H9 (cell line): Measurements from ENCODE around the gene HHIP. TPM values are rescaled to one million over a fixed set of nuclear protein-coding genes. Genes with fewer than 3 reads are reported as not detected.

Experiments used
- DNase-seq: peaks from one replicate; pipeline ENCODE4 v3.0.0-alpha.2; 2017
- H2AFZ ChIP-seq: one replicate; pipeline ENCODE4 v1.6.1; 2013; ENCODE audit warnings: mild to moderate bottlenecking, low read length, control low read depth, moderate library complexity
- H2AK5ac ChIP-seq: 2 replicates; pipeline ENCODE4 v1.6.1; 2013; ENCODE audit warnings: low read length, control low read depth, mixed read lengths; ENCODE audit not compliant: insufficient read length
- H2BK120ac ChIP-seq: one replicate; pipeline ENCODE4 v1.6.1; 2013; ENCODE audit warnings: low read depth, mild to moderate bottlenecking, low read length, control low read depth, inconsistent platforms; ENCODE audit not compliant: poor library complexity, severe bottlenecking
- H2BK12ac ChIP-seq: 2 replicates; pipeline ENCODE4 v1.6.1; 2013; ENCODE audit warnings: low read length, control low read depth, mixed read lengths, low read depth; ENCODE audit not compliant: insufficient read length
- H2BK15ac ChIP-seq: 2 replicates; pipeline ENCODE4 v1.6.1; 2013; ENCODE audit warnings: low read depth, low read length, control low read depth
- H2BK20ac ChIP-seq: one replicate; pipeline ENCODE4 v1.6.1; 2013; ENCODE audit warnings: low read depth, mild to moderate bottlenecking, low read length, control low read depth, inconsistent platforms; ENCODE audit not compliant: poor library complexity, severe bottlenecking
- H2BK5ac ChIP-seq: 2 replicates; pipeline ENCODE4 v1.6.1; 2013; ENCODE audit warnings: low read length, control low read depth, mixed read lengths; ENCODE audit not compliant: insufficient read length
- H3K14ac ChIP-seq: 2 replicates; pipeline ENCODE4 v1.6.1; 2013; ENCODE audit warnings: low read length, control low read depth; ENCODE audit not compliant: insufficient read depth
- H3K18ac ChIP-seq: 2 replicates; pipeline ENCODE4 v1.6.1; 2013; ENCODE audit warnings: low read depth, mild to moderate bottlenecking, mixed read lengths, low read length, control low read depth; ENCODE audit not compliant: insufficient read length
- H3K23ac ChIP-seq: 2 replicates; pipeline ENCODE4 v1.6.1; 2013; ENCODE audit warnings: low read length, control low read depth, mixed read lengths, low read depth; ENCODE audit not compliant: insufficient read length
- H3K23me2 ChIP-seq: 2 replicates; pipeline ENCODE4 v1.6.1; 2013; ENCODE audit warnings: low read depth, mild to moderate bottlenecking, mixed read lengths, low read length, control low read depth; ENCODE audit not compliant: insufficient read length, poor library complexity, severe bottlenecking
- H3K27ac ChIP-seq: 2 replicates; pipeline ENCODE4 v1.5.1; 2013; ENCODE audit warnings: low read length, control low read depth, mixed read lengths, low read depth; ENCODE audit not compliant: insufficient read length
- H3K27me3 ChIP-seq: 2 replicates; pipeline ENCODE4 v1.6.1; 2013; ENCODE audit warnings: low read length, control low read depth, inconsistent platforms; ENCODE audit not compliant: insufficient read depth
- H3K4ac ChIP-seq: 2 replicates; pipeline ENCODE4 v1.6.1; 2013; ENCODE audit warnings: low read depth, mild to moderate bottlenecking, control low read depth, inconsistent platforms, low read length, moderate library complexity
- H3K4me1 ChIP-seq: 2 replicates; pipeline ENCODE4 v1.6.1; 2013; ENCODE audit warnings: low read length, control low read depth, inconsistent platforms; ENCODE audit not compliant: insufficient read depth
- H3K4me2 ChIP-seq: 2 replicates; pipeline ENCODE4 v1.6.1; 2013; ENCODE audit warnings: low read length, control low read depth, mixed read lengths; ENCODE audit not compliant: insufficient read length, insufficient read depth
- H3K56ac ChIP-seq: 2 replicates; pipeline ENCODE4 v1.6.1; 2013; ENCODE audit warnings: low read depth, mild to moderate bottlenecking, mixed read lengths, low read length, control low read depth; ENCODE audit not compliant: insufficient read length
- H3K79me1 ChIP-seq: 2 replicates; pipeline ENCODE4 v1.6.1; 2013; ENCODE audit warnings: low read depth, mild to moderate bottlenecking, moderate library complexity, low read length, control low read depth, inconsistent platforms; ENCODE audit not compliant: insufficient read depth, poor library complexity, severe bottlenecking
- H3K79me2 ChIP-seq: 2 replicates; pipeline ENCODE4 v1.6.1; 2013; ENCODE audit warnings: low read length, control low read depth, inconsistent platforms; ENCODE audit not compliant: insufficient read depth
- H3K9ac ChIP-seq: 2 replicates; pipeline ENCODE4 v1.6.1; 2013; ENCODE audit warnings: low read length, control low read depth, mixed read lengths; ENCODE audit not compliant: insufficient read length; ENCODE audit errors: extremely low read depth
- H3K9me3 ChIP-seq: one replicate; pipeline ENCODE4 v1.6.1; 2013; ENCODE audit warnings: low read depth, low read length, inconsistent platforms; ENCODE audit not compliant: control insufficient read depth
- H3T11ph ChIP-seq: one replicate; pipeline ENCODE4 v1.6.1; 2013; ENCODE audit warnings: mild to moderate bottlenecking, low read length, control low read depth, inconsistent platforms
- H4K20me1 ChIP-seq: one replicate; pipeline ENCODE4 v1.6.1; 2013; ENCODE audit not compliant: control insufficient read depth, insufficient read length, insufficient read depth
- H4K5ac ChIP-seq: 2 replicates; pipeline ENCODE4 v1.6.1; 2013; ENCODE audit warnings: low read depth, mild to moderate bottlenecking, mixed read lengths, low read length, control low read depth; ENCODE audit not compliant: insufficient read length
- H4K8ac ChIP-seq: replicated peaks from 2 replicates; pipeline ENCODE4 v1.6.1; 2013; ENCODE audit warnings: low read length, control low read depth, mixed read lengths, low read depth; ENCODE audit not compliant: insufficient read length
- H4K91ac ChIP-seq: 2 replicates; pipeline ENCODE4 v1.6.1; 2013; ENCODE audit warnings: low read depth, mild to moderate bottlenecking, moderate library complexity, mixed read lengths, low read length, control low read depth; ENCODE audit not compliant: insufficient read length
- H3K27ac Mint-ChIP-seq, 3 experiments: 2 replicates in 2 of 3; 3 replicates in 1 of 3; pipeline ENCODE4 v1.8.0; 2020 to 2021; ENCODE audit warnings: mixed read lengths in 3 of 3, mild to moderate bottlenecking in 1 of 3, moderate library complexity in 1 of 3
- H3K27me3 Mint-ChIP-seq: 2 replicates; pipeline ENCODE4 v1.8.0; 2021; ENCODE audit warnings: low read depth, mild to moderate bottlenecking, moderate library complexity, mixed read lengths
- H3K36me3 Mint-ChIP-seq, 3 experiments: 2 replicates in 2 of 3; 3 replicates in 1 of 3; pipeline ENCODE4 v1.8.0; 2020 to 2021; ENCODE audit warnings: low read depth in 3 of 3, mixed read lengths in 3 of 3; ENCODE audit not compliant: insufficient read depth in 1 of 3
- H3K4me1 Mint-ChIP-seq, 2 experiments: 2 replicates each; pipeline ENCODE4 v1.8.0; 2020; ENCODE audit warnings: mixed read lengths in 2 of 2
- H3K4me3 Mint-ChIP-seq, 2 experiments: 2 replicates in 1 of 2; 3 replicates in 1 of 2; pipeline ENCODE4 v1.8.0; 2020 to 2021; ENCODE audit warnings: mild to moderate bottlenecking in 2 of 2, mixed read lengths in 2 of 2, moderate library complexity in 1 of 2
- H3K9me3 Mint-ChIP-seq, 2 experiments: 2 replicates in 1 of 2; 3 replicates in 1 of 2; pipeline ENCODE4 v1.8.0; 2020; ENCODE audit warnings: mild to moderate bottlenecking in 2 of 2, mixed read lengths in 2 of 2, moderate library complexity in 1 of 2
- WGBS: extraction: QIAGEN DNeasy Blood & Tissue Kit; methylation state at CpG from one replicate; pipeline ENCODE4 v1.1.7; 2013; ENCODE audit warnings: missing lambda C conversion rate, low lambda C conversion rate, mixed read lengths; ENCODE audit not compliant: insufficient read length; ENCODE audit errors: extremely low coverage; 5-methylcytosine and 5-hydroxymethylcytosine counted together
- total RNA-seq: library from RNA; stranded (reverse); gene quantifications from 2 replicates; pipeline ENCODE4 v1.2.1, GENCODE V29; 2021
- TF ChIP-seq, protein P1 (sequence below): fragments of 200-600 bp; sonication (generic); conservative IDR thresholded peaks from 3 replicates; pipeline ENCODE4 v1.8.0; 2021; ENCODE audit warnings: antibody characterized with exemption, mild to moderate bottlenecking

The HHIP gene
- total RNA-seq, 1 experiment from 2014 or later, result 3.8 TPM

DNA sequence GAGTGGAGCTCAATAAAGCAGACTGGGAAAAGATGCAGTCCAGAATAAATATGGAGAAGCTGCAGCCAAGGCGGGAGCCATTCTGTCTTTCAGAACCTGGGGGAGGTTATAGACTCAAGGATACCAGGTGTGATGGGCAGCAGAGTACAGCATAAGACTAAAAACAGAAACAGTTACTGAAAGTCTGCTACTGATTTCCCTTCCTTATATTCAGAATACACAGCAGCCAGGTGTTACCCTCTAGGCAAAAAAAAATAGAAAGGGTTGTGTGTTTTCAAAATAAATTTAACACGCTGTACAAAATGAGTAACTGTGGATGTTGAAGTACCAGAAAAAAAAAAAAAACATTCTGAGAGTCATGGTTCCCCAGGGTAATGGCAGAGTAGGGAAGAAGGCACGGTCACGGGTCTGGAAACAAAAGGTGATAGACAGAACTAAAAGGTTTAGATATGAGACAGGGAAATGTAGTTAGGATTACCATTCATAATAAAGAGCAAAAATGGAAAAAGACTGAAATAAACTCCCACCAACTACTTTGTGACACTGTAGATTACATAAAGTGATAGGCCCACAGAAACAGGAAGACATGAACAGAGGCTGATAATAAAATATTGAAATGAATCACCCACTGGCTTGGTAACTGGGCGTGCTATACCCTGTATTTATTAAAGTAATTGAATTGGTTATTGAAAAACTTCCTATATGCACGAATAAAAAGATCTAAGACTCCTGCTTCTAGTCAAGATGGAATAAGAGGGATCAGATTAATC is 10.8 kb upstream of the HHIP start:
- H4K5ac ChIP-seq, result no peak overlapping the region
- H3K14ac ChIP-seq, result no peak overlapping the region
- no peaks in the 10 kb centered on the region for H3K9me3 ChIP-seq
- no peaks in the 10 kb centered on the region for H4K20me1 ChIP-seq
- no peak overlapping the region for H4K8ac ChIP-seq
- no peak overlapping the region for H3K9ac ChIP-seq
- no peak overlapping the region for H4K91ac ChIP-seq
- Mint-ChIP-seq H3K4me1 (peaks cover 0 to 3% of the 10 kb centered on the region in 2 experiments; a peak in 2 of 4 replicates), H3K9me3 (no peaks in the 10 kb centered on the region), H3K27ac (no peak overlapping the region), H3K36me3 (no peaks in the 10 kb centered on the region), H3K27me3 (peaks cover 14% of the 10 kb centered on the region), H3K4me3 (no peak overlapping the region)
- H3T11ph ChIP-seq, result no peak overlapping the region
- no peak overlapping the region for H2BK15ac ChIP-seq
- no peak overlapping the region for H2BK5ac ChIP-seq
- H3K27ac ChIP-seq, result no peak overlapping the region
- no peak for DNase-seq
- H3K79me2 ChIP-seq, result no peaks in the 10 kb centered on the region
- TF ChIP-seq, protein P1, sequence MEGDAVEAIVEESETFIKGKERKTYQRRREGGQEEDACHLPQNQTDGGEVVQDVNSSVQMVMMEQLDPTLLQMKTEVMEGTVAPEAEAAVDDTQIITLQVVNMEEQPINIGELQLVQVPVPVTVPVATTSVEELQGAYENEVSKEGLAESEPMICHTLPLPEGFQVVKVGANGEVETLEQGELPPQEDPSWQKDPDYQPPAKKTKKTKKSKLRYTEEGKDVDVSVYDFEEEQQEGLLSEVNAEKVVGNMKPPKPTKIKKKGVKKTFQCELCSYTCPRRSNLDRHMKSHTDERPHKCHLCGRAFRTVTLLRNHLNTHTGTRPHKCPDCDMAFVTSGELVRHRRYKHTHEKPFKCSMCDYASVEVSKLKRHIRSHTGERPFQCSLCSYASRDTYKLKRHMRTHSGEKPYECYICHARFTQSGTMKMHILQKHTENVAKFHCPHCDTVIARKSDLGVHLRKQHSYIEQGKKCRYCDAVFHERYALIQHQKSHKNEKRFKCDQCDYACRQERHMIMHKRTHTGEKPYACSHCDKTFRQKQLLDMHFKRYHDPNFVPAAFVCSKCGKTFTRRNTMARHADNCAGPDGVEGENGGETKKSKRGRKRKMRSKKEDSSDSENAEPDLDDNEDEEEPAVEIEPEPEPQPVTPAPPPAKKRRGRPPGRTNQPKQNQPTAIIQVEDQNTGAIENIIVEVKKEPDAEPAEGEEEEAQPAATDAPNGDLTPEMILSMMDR, result no peak
- no peaks in the 10 kb centered on the region for H3K4me1 ChIP-seq
- no peak overlapping the region for H3K56ac ChIP-seq
- no peak overlapping the region for H2AK5ac ChIP-seq
- no peaks in the 10 kb centered on the region for H3K27me3 ChIP-seq
- no peak overlapping the region for H3K4ac ChIP-seq
- no peaks in the 10 kb centered on the region for H3K79me1 ChIP-seq
- no peak overlapping the region for H2BK20ac ChIP-seq
- no peak overlapping the region for H2BK120ac ChIP-seq
- no peak overlapping the region for H3K18ac ChIP-seq
- H3K23ac ChIP-seq, result no peak overlapping the region
- no peak overlapping the region for H2BK12ac ChIP-seq
- no peak overlapping the region for H2AFZ ChIP-seq
- H3K4me2 ChIP-seq, result no peak overlapping the region
- no peaks in the 10 kb centered on the region for H3K23me2 ChIP-seq
- WGBS, result no CpG with 5 or more reads among the region's 6 CpGs
